Thoracic aorta (tissue), 2 donors: ENCODE results near the gene TFE3. TPM values are rescaled to one million over a fixed set of nuclear protein-coding genes. Genes with fewer than 3 reads are reported as not detected.

Experiments
- ATAC-seq: fragments of 150-250 bp; one replicate; pipeline ENCODE4 v1.8.0; 2017; ENCODE audit warnings: low read depth; ENCODE audit not compliant: insufficient number of reproducible peaks, low FRiP score
- DNase-seq: peaks from one replicate; pipeline ENCODE4 v3.0.0-alpha.2; 2020; ENCODE audit warnings: low spot score
- H3K27ac ChIP-seq, 2 donors: fragments of 200-600 bp; sonication (generic); 1 replicate in 1 of 2; 2 replicates in 1 of 2; pipeline ENCODE4 v1.5.1; 2016; ENCODE audit warnings: mild to moderate bottlenecking in 2 of 2, moderate library complexity in 2 of 2
- H3K27me3 ChIP-seq: fragments of 200-600 bp; sonication (generic); replicated peaks from 2 replicates; pipeline ENCODE4 v1.6.0; 2016; ENCODE audit warnings: mild to moderate bottlenecking; ENCODE audit not compliant: insufficient read depth
- H3K36me3 ChIP-seq: fragments of 200-600 bp; sonication (generic); one replicate; pipeline ENCODE4 v1.5.1; 2016
- H3K4me1 ChIP-seq, 2 donors: fragments of 200-600 bp; sonication (generic); 1 replicate in 1 of 2; 2 replicates in 1 of 2; pipeline versions ENCODE4 v1.5.1 to v1.6.0; 2016; ENCODE audit warnings: low read depth in 2 of 2, mild to moderate bottlenecking in 1 of 2; ENCODE audit not compliant: control insufficient read depth in 1 of 2
- H3K4me3 ChIP-seq: fragments of 200-600 bp; sonication (generic); 2 replicates; pipeline ENCODE4 v1.5.1; 2016; ENCODE audit warnings: mild to moderate bottlenecking
- H3K9me3 ChIP-seq: fragments of 200-600 bp; sonication (generic); 2 replicates; pipeline ENCODE4 v1.5.1; 2016
- total RNA-seq, 2 donors: library from RNA; depleted of rRNA; stranded (reverse); fragments of >200 nt; gene quantifications; one replicate each; pipeline versions ENCODE4 v1.1.0 to v1.2.3, GENCODE V29; 2016
- TF ChIP-seq, protein P1 (sequence below): fragments of 200-600 bp; sonication (generic); IDR thresholded peaks from one replicate; pipeline ENCODE4 v1.5.1; 2019; ENCODE audit warnings: antibody characterized with exemption

The TFE3 gene
- total RNA-seq, result 100 to 1,000 TPM in 1 of 2 donors, 10 to 100 TPM in 1; 83.8 to 106 TPM

- DNase-seq (peak; percentile 96), ATAC-seq (peak; percentile 83)
- peaks cover 6 to 19% of the 10 kb centered on the region in 2 donors for H3K4me1 ChIP-seq
- H3K9me3 ChIP-seq, result no peaks in the 10 kb centered on the region
- H3K27me3 ChIP-seq, result no peaks in the 10 kb centered on the region
- TF ChIP-seq, protein P1, sequence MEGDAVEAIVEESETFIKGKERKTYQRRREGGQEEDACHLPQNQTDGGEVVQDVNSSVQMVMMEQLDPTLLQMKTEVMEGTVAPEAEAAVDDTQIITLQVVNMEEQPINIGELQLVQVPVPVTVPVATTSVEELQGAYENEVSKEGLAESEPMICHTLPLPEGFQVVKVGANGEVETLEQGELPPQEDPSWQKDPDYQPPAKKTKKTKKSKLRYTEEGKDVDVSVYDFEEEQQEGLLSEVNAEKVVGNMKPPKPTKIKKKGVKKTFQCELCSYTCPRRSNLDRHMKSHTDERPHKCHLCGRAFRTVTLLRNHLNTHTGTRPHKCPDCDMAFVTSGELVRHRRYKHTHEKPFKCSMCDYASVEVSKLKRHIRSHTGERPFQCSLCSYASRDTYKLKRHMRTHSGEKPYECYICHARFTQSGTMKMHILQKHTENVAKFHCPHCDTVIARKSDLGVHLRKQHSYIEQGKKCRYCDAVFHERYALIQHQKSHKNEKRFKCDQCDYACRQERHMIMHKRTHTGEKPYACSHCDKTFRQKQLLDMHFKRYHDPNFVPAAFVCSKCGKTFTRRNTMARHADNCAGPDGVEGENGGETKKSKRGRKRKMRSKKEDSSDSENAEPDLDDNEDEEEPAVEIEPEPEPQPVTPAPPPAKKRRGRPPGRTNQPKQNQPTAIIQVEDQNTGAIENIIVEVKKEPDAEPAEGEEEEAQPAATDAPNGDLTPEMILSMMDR, result peak; percentile 39
- H3K27ac ChIP-seq, result peak within 1 kb of the TSS; percentile 94 to 99
- peaks cover 10% of the 10 kb centered on the region for H3K36me3 ChIP-seq
- H3K4me3 ChIP-seq, result peak within 1 kb of the TSS; percentile 91
Observed at GRCh38 chrX:49043220-49043986, at the start of gene TFE3. TSS of gene TFE3 (minus strand) at chrX:49043357. CDS start at chrX:49043226, 131 bp downstream.

DNA sequence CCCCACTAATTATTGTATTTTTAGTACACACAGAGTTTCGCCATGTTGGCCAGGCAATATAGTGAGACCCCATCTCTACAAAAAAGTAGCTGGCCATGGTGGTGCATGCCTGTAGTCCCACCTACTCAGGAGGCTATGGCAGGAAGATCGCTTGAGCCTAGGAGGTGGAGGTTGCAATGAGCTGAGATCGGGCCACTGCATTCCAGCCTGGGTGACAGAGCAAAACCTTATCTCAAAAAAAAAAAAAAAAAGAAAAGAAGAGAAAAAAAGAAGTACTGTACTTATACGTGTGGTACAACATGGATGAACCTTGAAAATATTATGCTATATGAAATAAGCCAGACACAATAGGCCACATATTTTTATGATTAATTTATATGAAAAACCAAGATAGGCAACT is 46.4 kb upstream of the TFE3 start:
- H3K27ac ChIP-seq, result no peak overlapping the region
- no peaks in the 10 kb centered on the region for H3K36me3 ChIP-seq
- no peaks in the 10 kb centered on the region for H3K4me1 ChIP-seq
- no peak for ATAC-seq
- H3K27me3 ChIP-seq, result no peaks in the 10 kb centered on the region
- TF ChIP-seq, protein P1, result no peak
- DNase-seq, result no peak
- no peaks in the 10 kb centered on the region for H3K9me3 ChIP-seq
- H3K4me3 ChIP-seq, result no peak overlapping the region

DNA sequence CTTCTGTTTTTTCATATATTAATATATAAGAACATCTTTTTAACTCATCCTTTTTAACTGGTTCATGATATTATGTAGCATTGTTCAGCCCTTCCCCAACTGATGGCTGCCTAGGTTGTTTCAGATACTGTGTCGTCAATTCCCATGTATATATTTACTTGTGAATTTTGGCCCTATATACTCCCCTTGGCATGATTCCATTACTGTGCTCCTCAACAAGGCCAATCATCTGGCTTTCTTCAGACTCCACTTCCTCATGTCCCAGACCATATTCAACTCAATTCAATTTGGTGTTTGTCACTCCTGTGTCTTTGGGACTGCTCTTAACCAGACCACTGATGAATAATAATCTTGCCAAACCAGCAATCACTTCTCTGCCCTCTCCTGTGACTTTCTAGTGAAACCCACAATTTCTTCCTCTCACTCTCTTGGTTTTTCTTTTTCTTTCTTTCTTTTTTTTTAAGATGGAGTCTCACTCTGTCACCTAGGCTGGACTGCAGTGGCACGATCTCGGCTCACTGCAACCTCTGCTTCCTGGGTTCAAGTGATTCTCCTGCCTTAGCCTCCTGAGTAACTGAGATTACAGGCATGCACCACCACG is 39.2 kb upstream of the TFE3 start:
- ATAC-seq (no peak), DNase-seq (no peak)
- Histone ChIP-seq H3K4me3 (no peak overlapping the region), H3K4me1 (no peaks in the 10 kb centered on the region), H3K36me3 (no peaks in the 10 kb centered on the region), H3K9me3 (no peaks in the 10 kb centered on the region), H3K27ac (no peak overlapping the region), H3K27me3 (no peaks in the 10 kb centered on the region)
- TF ChIP-seq, protein P1, result no peak

DNA sequence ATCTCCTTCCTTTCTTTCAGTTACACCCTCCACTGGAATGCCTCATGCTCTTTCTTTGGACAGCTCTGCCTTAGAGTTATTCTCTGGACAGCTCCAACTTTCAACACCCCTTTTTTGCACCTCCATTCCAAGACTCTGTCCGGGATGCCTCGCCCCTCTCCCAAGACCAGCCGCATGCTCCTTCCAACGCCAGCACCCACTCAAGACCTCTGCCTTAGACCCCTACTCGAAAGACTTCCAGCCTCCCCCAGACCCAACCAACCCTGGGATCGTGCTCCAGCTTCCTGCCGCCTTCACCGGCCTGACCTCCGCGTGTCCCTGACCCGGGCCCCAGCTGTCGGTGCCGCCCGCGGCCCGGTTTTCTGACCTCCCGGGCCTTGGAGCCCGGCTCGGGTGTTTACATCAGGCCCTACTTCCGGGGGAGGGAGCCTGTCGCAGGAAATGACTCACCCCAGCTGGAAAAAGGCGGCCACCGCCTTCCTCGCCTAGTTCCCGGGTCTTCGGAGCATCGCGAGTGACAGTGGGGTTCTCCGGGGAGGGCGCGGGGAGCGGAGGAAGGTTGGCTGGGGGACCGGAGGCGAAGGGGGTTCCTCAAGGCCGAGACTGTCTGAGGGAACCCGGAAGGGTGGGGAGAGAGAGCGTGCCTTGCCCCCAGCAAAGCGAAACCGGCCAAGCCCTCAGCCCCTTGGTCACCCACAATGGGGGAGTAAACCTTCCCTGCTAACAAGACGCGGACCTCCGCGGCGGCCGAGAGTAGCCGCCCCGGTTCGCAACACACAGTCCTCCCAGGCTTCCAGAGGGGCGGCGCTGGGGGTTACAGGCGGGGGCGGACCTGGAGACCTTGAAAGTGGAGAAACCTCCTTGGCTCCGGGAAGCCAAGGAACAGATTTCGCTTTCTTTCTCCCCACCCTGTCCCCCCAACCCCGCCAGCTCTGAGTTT is 36.6 kb upstream of the TFE3 start, which contains the start of gene WDR45:
Gene WDR45, minus strand, starts transcription at position 399 of the 940 bp plus-strand sequence. CDS start 1,792 bp downstream, outside the sequence.
- H3K4me1 ChIP-seq, result no peaks in the 10 kb centered on the region
- TF ChIP-seq, protein P1, result no peak
- ATAC-seq (peak; percentile 55), DNase-seq (no peak)
- peak within 1 kb of the TSS; percentile 84 for H3K4me3 ChIP-seq
- H3K27ac ChIP-seq, result peak within 1 kb of the TSS; percentile 80 to 95
- no peaks in the 10 kb centered on the region for H3K27me3 ChIP-seq
- H3K36me3 ChIP-seq, result no peaks in the 10 kb centered on the region
- no peaks in the 10 kb centered on the region for H3K9me3 ChIP-seq
